GM12892 (cell line): Measurements from ENCODE around the gene URB1. TPM values are rescaled to one million over a fixed set of nuclear protein-coding genes. Genes with fewer than 3 reads are reported as not detected.
A peak's percentile ranks its signal among the peaks of the same experiment; 100 is the strongest.
"Not testable (repeated sequence)": the region's sequence is repeated elsewhere in the genome, so short reads cannot be mapped to it uniquely, and the experiment has no call there.

Experiments used
- DNase-seq: peaks from one replicate; pipeline ENCODE4 v3.0.0; 2011; ENCODE audit not compliant: insufficient read length
- FAIRE-seq: peaks from 2 replicates; lab custom pipeline; 2011; peaks lifted over from hg19 to GRCh38; lab: Jason Lieb, UNC
- POLR2A ChIP-seq: IDR thresholded peaks from 2 replicates; pipeline ENCODE4 v1.6.1; 2011; ENCODE audit warnings: low read depth, low read length, control low read depth
- POLR2AphosphoS5 ChIP-seq: IDR thresholded peaks from 2 replicates; pipeline ENCODE4 v1.6.1; 2011; ENCODE audit warnings: low read depth, low read length, control low read depth
- TAF1 ChIP-seq: IDR thresholded peaks from 2 replicates; pipeline ENCODE4 v1.6.1; 2011; ENCODE audit warnings: low read depth, mild to moderate bottlenecking, control low read depth, low read length, borderline replicate concordance
- polyA plus RNA-seq: library from polyadenylated mRNA; unstranded; fragments of >200 nt; gene quantifications from one replicate; pipeline ENCODE4 v1.2.1, GENCODE V29; 2012; ENCODE audit warnings: missing spikeins, inconsistent platforms; ENCODE audit not compliant: missing spikeins

The URB1 gene, protein sequence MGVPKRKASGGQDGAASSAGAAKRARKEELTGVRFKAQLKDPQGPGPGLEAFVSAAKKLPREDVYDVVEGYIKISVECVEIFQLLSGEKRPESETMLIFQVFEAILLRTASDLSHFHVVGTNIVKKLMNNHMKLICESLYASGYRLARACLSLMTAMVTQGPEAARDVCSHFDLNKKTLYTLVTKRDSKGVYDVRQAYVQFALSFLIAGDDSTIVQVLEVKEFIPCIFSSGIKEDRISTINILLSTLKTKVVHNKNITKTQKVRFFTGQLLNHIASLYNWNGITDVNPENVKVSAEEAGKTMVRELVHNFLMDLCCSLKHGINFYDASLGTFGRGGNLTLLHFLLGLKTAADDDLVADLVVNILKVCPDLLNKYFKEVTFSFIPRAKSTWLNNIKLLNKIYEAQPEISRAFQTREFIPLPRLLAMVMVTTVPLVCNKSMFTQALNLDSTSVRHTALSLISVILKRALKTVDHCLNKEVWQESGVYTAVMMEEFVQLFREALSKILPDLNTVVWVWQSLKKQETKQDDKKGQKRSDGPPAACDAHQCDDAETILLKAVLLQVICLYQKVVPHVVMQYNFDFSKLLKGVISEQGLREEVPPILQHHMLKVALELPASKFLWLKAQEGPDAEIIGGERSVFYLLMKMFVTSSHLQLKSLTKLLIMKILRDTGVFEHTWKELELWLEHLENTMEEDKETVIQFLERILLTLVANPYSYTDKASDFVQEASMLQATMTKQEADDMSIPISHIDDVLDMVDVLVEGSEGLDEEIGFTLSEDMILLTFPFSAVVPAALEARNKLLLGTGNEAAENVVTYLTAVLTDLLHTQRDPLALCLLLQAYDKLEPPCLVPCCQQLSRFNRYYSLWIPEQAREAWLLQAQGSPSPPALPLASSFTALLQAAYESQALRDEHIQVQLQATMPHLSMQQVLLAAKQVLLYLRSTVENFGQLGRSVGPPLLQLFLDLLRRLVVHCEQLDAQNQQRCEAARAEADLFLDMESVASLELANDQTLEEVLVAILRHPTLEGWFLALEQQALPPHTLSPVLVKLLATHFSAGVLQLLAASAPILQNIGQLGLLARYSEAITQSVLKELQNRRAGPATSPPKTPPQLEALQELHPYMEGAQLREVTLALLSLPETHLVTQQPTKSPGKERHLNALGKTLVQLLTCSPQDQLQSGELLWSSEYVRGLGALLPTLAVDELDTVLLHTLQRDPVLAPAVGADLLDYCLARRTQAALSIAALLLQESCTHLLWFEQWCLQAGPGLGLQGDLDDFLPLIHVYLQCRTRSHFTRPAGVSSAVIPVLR (N-terminal part only)
- 5.2 TPM for polyA plus RNA-seq

DNA sequence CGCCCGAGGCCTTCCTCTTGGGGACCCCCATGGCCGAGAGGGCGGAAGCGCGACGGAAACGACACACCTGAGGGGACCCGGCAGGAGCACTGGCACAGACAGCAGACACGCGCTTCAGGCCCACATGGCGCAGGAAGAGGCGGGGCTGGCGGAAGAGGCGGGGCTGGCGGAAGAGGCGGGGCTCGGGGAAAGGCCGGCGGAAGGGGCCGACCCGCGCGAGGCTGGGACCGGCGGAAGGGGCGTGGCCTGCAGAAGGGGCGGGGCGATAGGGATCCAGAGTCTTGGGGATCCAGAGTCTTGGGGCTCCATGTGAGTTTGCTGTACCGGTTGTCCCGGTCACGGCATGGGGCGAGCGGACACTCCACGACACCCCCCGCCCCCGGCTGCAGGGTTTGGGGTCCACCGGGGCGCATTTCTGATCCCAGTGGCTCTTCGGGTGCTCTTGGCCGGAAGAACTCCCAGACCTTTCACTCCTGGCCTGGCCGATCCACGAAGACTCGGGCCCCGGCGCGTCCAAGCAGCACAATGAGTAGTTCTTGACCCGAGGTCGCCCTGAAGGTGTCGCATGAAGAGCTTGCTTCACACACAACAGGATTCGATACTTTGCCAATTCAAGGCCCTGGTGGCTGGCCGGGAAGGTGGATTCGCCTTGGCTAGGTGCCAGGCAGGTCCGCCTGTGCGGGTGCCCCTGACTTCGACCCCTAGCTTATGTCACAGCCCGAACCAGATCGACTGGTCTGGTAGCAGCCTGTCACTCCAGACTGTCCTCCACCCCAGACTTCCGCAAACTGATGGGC is at the start of gene URB1:
TSS of gene URB1 (minus strand) at position 133 of the 797 bp plus-strand sequence. CDS start at position 31, 102 bp downstream.
- FAIRE-seq (peak; percentile 80), DNase-seq (peak; percentile 88)
- TF ChIP-seq POLR2AphosphoS5, result peak; percentile 71
- TF ChIP-seq TAF1, result peak; percentile 62; the same call in 1 of the 2 replicates
- TF ChIP-seq POLR2A, result peak; percentile 76; the same call in 1 of the 2 replicates

DNA sequence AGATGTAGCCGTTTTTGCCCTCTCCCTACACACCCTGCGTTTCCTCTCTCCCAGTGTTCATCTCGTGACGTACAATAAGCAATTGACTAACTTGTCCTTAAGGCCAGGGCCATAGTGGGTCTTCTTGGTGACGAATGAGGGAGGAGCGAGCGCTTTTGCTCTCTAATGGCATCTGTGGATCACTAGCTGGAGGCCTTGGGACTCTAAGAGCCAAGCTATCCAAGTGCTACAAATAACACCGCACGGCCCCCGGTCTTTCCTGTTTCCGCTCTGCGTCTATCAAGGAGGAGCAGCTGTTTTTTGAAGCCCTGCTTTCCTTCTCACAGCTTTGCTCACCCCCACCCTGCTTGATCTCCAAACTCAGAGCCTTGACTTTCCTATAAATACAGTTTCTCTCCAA is 44.9 kb upstream of the URB1 start:
- TF ChIP-seq POLR2A, result no peak
- no peak for TF ChIP-seq POLR2AphosphoS5
- no peak for DNase-seq
- no peak for FAIRE-seq

DNA sequence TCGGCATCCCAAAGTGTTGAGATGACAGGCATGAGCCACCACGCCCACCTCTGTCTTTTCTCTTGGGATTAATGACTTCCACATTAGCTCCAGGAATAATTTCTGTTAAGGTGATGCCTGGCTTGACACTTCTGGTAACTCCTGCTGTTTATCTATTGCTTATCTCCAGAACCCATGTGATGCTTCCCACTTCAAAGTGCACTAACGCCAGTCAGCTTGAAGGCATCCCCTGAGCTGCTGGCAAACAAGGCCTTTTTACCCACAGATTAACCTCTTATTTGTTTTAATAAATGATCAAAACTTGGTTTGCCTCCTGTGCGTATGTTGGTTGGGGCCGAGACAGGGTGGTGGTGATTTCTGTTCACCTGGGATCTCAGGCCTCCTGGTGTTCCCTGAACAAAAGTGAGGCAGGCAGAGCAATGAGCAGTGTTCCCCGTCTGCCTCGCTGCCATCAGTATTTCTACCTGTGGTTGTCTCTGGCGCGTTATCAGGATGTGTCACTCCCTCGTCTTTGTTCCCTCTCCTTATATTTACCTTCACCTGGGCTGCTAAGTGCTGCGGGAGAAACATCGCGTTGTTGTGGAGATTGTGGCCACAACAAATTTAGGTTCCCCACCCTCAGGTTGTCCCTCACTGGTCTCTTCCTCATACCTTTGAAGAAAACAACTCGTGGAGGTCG is 40.3 kb upstream of the URB1 start:
- FAIRE-seq, result not testable (repeated sequence)

DNA sequence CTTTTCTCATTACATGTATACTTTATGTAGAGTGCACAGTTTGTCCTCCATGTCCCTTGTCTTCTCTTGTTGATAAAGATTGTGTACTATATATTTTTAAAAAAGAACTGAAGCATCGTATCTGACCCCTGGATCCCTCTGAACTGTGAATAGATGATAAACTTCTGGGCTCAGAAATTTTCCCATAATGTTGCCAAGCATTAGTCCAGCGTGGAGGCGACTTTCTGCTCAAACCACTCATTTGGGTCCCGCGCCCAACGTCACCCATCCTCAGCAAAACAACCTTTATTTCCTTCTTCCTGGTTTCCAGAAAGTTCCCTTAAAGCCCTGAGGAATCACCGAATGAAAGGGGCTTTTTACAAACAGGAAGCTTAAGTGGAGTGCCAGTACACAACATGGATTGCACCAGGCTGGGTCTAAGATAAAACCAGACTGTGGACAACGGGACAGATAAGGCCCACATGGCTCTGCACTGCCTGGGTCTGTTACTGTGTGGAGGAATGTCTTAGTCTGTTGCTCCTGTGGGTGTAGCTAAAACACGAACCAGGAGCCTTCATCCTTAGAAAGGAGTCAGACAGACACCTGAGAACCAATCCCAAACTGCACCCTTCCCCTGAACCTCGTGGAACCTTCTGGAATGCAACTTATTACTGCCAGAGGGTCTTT is 35.3 kb upstream of the URB1 start:
- no peak for FAIRE-seq
- DNase-seq, result no peak
- TF ChIP-seq POLR2A (no peak), TAF1 (no peak), POLR2AphosphoS5 (no peak)

More for the DNA sequence above, 40.3 kb upstream of the URB1 start:
- not testable (repeated sequence) for DNase-seq

DNA sequence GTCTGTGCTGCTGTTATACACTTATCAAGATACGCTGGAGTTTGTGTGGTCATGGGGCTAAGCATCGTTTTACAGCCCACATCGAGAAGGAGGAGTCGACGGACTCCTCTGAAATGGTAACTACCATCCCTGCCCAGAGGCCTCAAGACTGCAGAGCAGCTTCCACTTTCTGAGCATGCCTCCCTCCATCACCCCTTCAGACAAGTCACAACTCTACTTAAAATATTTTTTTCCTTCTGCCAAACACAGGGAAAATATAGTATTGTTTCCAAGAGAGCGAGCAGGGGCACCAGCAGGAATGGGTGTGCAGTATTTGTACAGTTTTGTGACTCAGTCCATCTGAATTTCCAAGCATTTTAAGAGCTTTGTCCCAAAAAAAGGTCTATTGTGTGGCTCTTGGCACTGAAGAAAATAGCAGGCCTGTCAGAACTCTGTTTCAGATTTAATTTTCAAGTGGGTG is 33.8 kb upstream of the URB1 start:
- FAIRE-seq (no peak), DNase-seq (no peak)
- TF ChIP-seq TAF1 (no peak), POLR2AphosphoS5 (no peak), POLR2A (no peak)

DNA sequence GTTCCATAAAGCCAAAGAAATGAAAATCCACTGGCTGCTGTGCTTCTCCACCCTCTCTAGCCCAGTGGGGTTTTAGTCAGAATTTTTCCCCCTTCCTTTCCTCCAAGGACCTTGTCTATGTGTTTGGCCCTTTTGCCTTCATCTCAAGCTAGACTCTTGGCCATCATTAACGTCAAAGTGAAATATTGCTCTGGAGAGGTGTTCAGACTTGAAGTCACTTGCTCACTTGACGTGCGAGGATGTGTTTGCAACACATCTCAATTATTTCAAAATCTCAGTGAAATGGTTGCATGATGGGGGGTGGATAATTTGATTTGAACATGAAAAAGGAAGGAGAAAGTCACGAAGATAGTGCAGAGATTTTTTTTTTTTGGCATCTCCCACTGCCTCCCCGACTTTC is 33.3 kb upstream of the URB1 start:
- DNase-seq (no peak), FAIRE-seq (no peak)
- TF ChIP-seq POLR2AphosphoS5 (no peak), POLR2A (no peak), TAF1 (no peak)

DNA sequence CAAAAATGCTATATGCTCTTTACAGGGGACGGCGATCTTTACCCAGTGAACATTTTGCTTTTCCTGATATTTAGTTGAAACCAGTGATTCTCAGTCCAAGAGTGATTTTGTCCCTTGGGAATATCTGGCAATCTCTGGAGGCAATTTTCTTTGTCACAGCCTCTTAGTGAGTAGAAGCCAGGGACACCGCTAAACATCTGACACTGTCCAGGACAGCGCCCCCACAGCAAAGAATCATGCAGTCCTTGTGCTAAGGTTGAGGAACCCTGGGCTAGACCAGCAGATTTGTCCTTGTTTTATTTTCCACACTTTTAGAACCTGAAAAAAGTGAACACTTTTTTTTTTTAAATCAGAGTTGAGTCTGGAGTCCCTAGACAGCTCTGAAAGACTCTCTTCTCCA is 32.8 kb upstream of the URB1 start:
- FAIRE-seq, result no peak
- DNase-seq, result no peak
- TF ChIP-seq TAF1 (no peak), POLR2AphosphoS5 (no peak), POLR2A (no peak)

DNA sequence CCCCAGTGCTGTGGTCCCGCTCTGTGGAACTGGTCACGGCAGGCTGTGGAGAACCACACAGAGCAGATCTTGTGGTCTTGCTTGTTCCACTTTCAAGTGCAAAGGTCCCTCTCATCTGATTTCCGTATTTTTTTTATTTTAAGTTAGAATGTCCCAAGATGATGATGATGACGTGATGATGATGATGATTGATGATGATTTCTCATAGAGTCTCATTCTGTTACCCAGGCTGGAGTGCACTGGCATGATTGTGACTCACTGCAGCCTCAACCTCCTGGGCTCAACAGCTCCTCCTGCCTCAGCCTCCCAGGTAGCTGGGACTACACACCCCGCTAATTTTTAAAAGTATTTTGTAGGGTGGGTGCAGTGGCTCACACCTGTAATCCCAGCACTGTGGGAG is 31.9 kb upstream of the URB1 start:
- FAIRE-seq, result no peak
- no peak for DNase-seq
- no peak for TF ChIP-seq POLR2AphosphoS5
- TF ChIP-seq POLR2A, result no peak
- TF ChIP-seq TAF1, result no peak

DNA sequence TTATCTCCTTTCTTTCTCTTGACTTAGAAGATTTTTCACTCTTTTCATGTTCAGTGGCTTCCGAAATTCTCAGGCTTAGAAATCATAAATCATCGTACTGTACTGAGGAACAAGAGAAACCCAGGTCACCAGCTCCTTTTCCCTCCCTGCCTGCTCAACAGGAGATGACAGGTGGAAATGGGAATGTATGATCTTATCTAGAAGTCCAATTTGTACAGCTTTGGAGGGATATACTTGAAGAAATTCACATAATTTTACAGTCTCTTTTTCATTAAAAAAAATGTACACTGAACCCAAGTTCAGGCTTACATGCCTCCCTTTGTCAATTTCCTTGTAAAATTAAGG is 31.4 kb upstream of the URB1 start:
- FAIRE-seq (no peak), DNase-seq (no peak)
- TF ChIP-seq TAF1 (no peak), POLR2AphosphoS5 (no peak), POLR2A (no peak)
